IMR-90 (cell line): Measurements from ENCODE around the gene RALGAPA2.

Experiments
- CEBPB ChIP-seq: IDR thresholded peaks from 2 replicates; pipeline ENCODE4 v1.6.1; 2012; ENCODE audit warnings: low read depth, low read length, improper control_type of control experiment
- CTCF ChIP-seq: conservative IDR thresholded peaks from 2 replicates; pipeline ENCODE4 v1.5.1; 2012; ENCODE audit warnings: mild to moderate bottlenecking, low read depth, low read length, improper control_type of control experiment
- ELK1 ChIP-seq: fragments of 150-350 bp; IDR thresholded peaks from 2 replicates; pipeline ENCODE4 v1.6.1; 2016; ENCODE audit warnings: low read depth, mild to moderate bottlenecking, low read length, moderate library complexity, borderline replicate concordance
- FOS ChIP-seq: fragments of 150-350 bp; IDR thresholded peaks from 2 replicates; pipeline ENCODE4 v1.6.1; 2016; ENCODE audit warnings: low read depth, low read length
- MAFK ChIP-seq: IDR thresholded peaks from 2 replicates; pipeline ENCODE4 v1.6.1; 2012; ENCODE audit warnings: low read depth, low read length, improper control_type of control experiment
- POLR2A ChIP-seq: IDR thresholded peaks from 2 replicates; pipeline ENCODE4 v1.6.1; 2012; ENCODE audit warnings: mild to moderate bottlenecking, low read depth, low read length
- RAD21 ChIP-seq: IDR thresholded peaks from 2 replicates; pipeline ENCODE4 v1.6.1; 2012; ENCODE audit warnings: low read length, improper control_type of control experiment
- RFX5 ChIP-seq: IDR thresholded peaks from 2 replicates; pipeline ENCODE4 v1.8.0; 2012; ENCODE audit warnings: low read depth, mild to moderate bottlenecking, low read length, moderate library complexity

- TF ChIP-seq CTCF (no peak), POLR2A (no peak), RAD21 (no peak), MAFK (no peak), FOS (no peak), RFX5 (no peak), CEBPB (no peak), ELK1 (no peak)
Observed at GRCh38 chr20:20702330-20703245, 9.9 kb downstream of the RALGAPA2 start.
